Lung (tissue), 12 donors: ENCODE data around the gene DGKD. TPM values are rescaled to one million over a fixed set of nuclear protein-coding genes. Genes with fewer than 3 reads are reported as not detected.
A peak's percentile ranks its signal among the peaks of the same experiment; 100 is the strongest.

Experiments
- ATAC-seq: fragments of 200-7000 bp; cut with Tn5 transposase; one replicate; pipeline ENCODE4 v1.9.1; 2020; ENCODE audit warnings: moderate number of reproducible peaks; ENCODE audit not compliant: insufficient read depth, low FRiP score
- DNase-seq, 3 donors: peaks; one replicate each; pipeline ENCODE4 v3.0.0-alpha.2; 2013 to 2017
- H3K27ac ChIP-seq, 2 donors: one replicate each; pipeline ENCODE4 v1.5.1; 2013; ENCODE audit warnings: mild to moderate bottlenecking in 2 of 2, moderate library complexity in 2 of 2, control low read depth in 1 of 2, inconsistent platforms in 1 of 2, low read depth in 1 of 2, low read length in 1 of 2
- H3K27me3 ChIP-seq, 3 donors: one replicate each; pipeline ENCODE4 v1.5.1; 2013; ENCODE audit warnings: low read length in 2 of 3; ENCODE audit not compliant: control insufficient read depth in 3 of 3, insufficient read depth in 3 of 3
- H3K36me3 ChIP-seq, 4 donors: one replicate each; pipeline ENCODE4 v1.5.1; 2013; ENCODE audit warnings: low read length in 4 of 4, mild to moderate bottlenecking in 1 of 4, moderate library complexity in 1 of 4; ENCODE audit not compliant: control insufficient read depth in 4 of 4, insufficient read depth in 4 of 4
- H3K4me1 ChIP-seq, 5 donors: one replicate each; pipeline ENCODE4 v1.5.1; 2013; ENCODE audit warnings: low read length in 5 of 5, mild to moderate bottlenecking in 2 of 5, moderate library complexity in 1 of 5; ENCODE audit not compliant: control insufficient read depth in 5 of 5, insufficient read depth in 5 of 5
- H3K4me3 ChIP-seq: one replicate; pipeline ENCODE4 v1.5.1; 2013; ENCODE audit warnings: mild to moderate bottlenecking, control low read depth, moderate library complexity
- H3K9ac ChIP-seq, 2 donors: one replicate each; pipeline ENCODE4 v1.5.1; 2013; ENCODE audit warnings: low read length in 2 of 2, control low read depth in 1 of 2; ENCODE audit not compliant: insufficient read depth in 1 of 2
- H3K9me3 ChIP-seq, 4 donors: one replicate each; pipeline ENCODE4 v1.5.1; 2013; ENCODE audit warnings: low read length in 3 of 4, mild to moderate bottlenecking in 1 of 4, moderate library complexity in 1 of 4; ENCODE audit not compliant: control insufficient read depth in 4 of 4, insufficient read depth in 3 of 4
- WGBS, 2 donors: extraction: QIAGEN DNeasy Blood & Tissue Kit; methylation state at CpG; one replicate each; pipeline ENCODE4 v1.1.7; 2013; 5-methylcytosine and 5-hydroxymethylcytosine counted together
- polyA plus RNA-seq, 2 donors: library from polyadenylated mRNA; stranded (reverse); fragments of 200-250 nt; gene quantifications; one replicate each; pipeline ENCODE4 v1.2.1, GENCODE V29; 2013
- total RNA-seq, 2 donors: library from RNA; depleted of rRNA in 1 of 2; stranded (reverse); fragments of >200 nt in 1 of 2; gene quantifications; one replicate each; pipeline ENCODE4 v1.2.1, GENCODE V29; 2014 to 2021
- TF ChIP-seq, protein P1 (sequence below): IDR thresholded peaks from 2 replicates; pipeline ENCODE4 v1.5.1; 2012; ENCODE audit warnings: mild to moderate bottlenecking; ENCODE audit errors: control extremely low read depth, extremely low read depth
- donor health status: control.
- donor health status: control.
- donor health status: Bipolar disorder and iron deficiency.
- donor health status: healthy.
- donor health status: DM: yes; HTN: yes; CAD: no.

The DGKD gene
- total and polyA plus RNA-seq, 4 donors = 30.3 to 77.4 (median 44.0) TPM

DNA sequence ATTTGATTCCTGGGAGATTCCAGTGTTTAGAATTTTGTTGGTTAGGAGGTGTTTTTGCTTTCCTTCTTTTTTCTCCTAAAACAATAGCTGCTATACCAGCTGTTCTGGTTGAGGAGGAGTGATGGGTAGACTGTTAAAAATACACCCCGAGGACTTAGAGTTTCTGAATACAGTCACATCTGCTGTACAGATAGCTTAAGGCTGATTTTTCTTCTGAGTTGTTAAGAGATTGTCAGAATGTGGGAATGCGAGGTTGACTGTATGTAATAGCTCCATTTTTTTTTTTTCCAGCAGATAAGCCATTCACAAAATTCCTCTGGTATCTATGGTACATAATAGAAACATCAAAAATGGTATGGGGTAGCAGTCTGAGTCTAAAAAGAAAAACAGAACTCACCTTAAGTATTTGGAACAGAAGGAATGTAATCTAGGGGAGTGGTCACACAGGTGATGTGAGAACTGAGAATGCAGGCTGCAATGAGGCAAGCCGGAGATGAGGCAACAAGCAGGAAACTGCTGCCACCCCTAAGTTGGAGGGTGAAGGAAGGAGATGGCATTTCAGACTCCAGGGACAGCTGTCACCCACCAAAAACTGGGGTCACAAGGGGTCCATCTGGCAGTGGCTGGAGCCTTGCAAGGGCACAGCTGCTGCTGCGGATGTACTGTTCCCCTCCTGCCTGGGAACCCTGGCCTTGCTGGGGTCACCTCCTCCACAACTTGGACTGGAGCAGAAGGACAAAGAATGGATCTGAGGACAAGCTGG, 2.4 kb downstream of the DGKD start:
- H3K4me1 ChIP-seq = peaks cover 0 to 21% (median 6%) of the 10 kb centered on the region in 5 donors
- H3K27ac ChIP-seq = peak overlapping the region in 1 of 2 donors; percentile 51
- TF ChIP-seq, protein P1, sequence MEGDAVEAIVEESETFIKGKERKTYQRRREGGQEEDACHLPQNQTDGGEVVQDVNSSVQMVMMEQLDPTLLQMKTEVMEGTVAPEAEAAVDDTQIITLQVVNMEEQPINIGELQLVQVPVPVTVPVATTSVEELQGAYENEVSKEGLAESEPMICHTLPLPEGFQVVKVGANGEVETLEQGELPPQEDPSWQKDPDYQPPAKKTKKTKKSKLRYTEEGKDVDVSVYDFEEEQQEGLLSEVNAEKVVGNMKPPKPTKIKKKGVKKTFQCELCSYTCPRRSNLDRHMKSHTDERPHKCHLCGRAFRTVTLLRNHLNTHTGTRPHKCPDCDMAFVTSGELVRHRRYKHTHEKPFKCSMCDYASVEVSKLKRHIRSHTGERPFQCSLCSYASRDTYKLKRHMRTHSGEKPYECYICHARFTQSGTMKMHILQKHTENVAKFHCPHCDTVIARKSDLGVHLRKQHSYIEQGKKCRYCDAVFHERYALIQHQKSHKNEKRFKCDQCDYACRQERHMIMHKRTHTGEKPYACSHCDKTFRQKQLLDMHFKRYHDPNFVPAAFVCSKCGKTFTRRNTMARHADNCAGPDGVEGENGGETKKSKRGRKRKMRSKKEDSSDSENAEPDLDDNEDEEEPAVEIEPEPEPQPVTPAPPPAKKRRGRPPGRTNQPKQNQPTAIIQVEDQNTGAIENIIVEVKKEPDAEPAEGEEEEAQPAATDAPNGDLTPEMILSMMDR = no peak
- peak overlapping the region; percentile 6 for H3K4me3 ChIP-seq
- WGBS, 2 donors = 54 to 67% methylated on average over 4 of the region's 4 CpGs
- no peaks in the 10 kb centered on the region for H3K36me3 ChIP-seq
- no peak overlapping the region for H3K9ac ChIP-seq
- no peak for ATAC-seq
- DNase-seq = no peak
- H3K27me3 ChIP-seq = no peaks in the 10 kb centered on the region
- H3K9me3 ChIP-seq = no peaks in the 10 kb centered on the region

DNA sequence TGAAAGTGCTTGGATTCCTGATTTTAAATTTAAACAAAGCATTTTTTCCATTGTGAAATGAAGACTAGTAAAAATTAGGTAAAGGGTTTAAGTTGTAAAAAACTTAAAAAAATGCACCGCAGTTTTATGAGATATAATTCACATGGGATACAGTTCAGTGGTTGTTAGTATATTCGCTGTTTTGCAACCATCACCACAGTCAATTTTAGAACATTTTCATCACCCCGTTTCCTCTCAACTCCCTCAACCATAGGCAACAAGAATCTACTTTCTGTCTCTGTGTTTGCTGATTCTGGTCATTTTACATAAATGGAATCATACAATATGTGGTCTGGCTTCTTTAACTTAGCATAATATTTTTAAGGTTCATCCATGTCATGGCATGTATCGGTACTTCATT, 4.0 kb downstream of the DGKD start:
- Histone ChIP-seq H3K9me3 (no peaks in the 10 kb centered on the region), H3K27ac (no peak overlapping the region), H3K9ac (no peak overlapping the region), H3K4me1 (peaks cover 0 to 18% (median 6%) of the 10 kb centered on the region in 5 donors), H3K36me3 (peaks cover 0 to under 1% (median under 1%) of the 10 kb centered on the region in 4 donors), H3K27me3 (no peaks in the 10 kb centered on the region), H3K4me3 (no peak overlapping the region)
- 39 to 76% methylated on average over 4 of the region's 4 CpGs for WGBS, 2 donors
- ATAC-seq = no peak
- TF ChIP-seq, protein P1 = no peak
- no peak for DNase-seq

DNA sequence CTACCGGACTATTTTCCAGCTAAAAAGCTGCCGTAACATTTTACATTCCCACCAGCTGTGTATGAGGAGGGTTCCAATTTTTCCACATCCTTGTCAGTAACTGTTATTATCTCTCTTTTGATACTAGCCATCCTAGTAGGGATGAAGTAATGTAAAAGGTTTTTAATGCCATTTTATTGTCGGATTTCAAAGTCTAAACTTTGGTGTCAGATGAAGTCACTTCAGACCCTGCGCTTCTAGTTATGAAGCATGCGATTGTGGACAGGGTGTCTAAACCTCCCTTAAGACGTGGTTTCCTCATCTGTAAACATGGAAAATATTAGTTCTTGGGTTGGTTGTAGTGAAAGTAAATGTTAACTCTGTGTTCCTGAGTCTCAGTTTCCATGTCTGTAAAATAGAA, 4.7 kb downstream of the DGKD start:
- Histone ChIP-seq H3K4me3 (no peak overlapping the region), H3K4me1 (peaks cover 0 to 13% (median 6%) of the 10 kb centered on the region in 5 donors), H3K27ac (no peak overlapping the region), H3K9me3 (no peaks in the 10 kb centered on the region), H3K9ac (no peak overlapping the region), H3K27me3 (no peaks in the 10 kb centered on the region), H3K36me3 (peaks cover 0 to 6% (median 2%) of the 10 kb centered on the region in 4 donors)
- WGBS, 2 donors = 61 to 84% methylated on average over 6 of the region's 6 CpGs
- TF ChIP-seq, protein P1 = no peak
- ATAC-seq = no peak
- no peak for DNase-seq
